Activated CD4-positive, alpha-beta T cell treated with anti-CD3 and anti-CD28 coated beads, Interleukin-2, Interleukin-6, amounts not matched to agents 100 ng/mL and 50 ng/mL, durations not matched to agents 16 hours and 8 hours (primary cell): Measurements from ENCODE around the gene LENG1.
A peak's percentile ranks its signal among the peaks of the same experiment; 100 is the strongest.
"Not testable (repeated sequence)": the region's sequence is repeated elsewhere in the genome, so short reads cannot be mapped to it uniquely, and the experiment has no call there.

ENCODE experiments used
- DNase-seq: peaks from one replicate; pipeline ENCODE4 v3.0.0-alpha.2; 2020

The LENG1 gene

DNA sequence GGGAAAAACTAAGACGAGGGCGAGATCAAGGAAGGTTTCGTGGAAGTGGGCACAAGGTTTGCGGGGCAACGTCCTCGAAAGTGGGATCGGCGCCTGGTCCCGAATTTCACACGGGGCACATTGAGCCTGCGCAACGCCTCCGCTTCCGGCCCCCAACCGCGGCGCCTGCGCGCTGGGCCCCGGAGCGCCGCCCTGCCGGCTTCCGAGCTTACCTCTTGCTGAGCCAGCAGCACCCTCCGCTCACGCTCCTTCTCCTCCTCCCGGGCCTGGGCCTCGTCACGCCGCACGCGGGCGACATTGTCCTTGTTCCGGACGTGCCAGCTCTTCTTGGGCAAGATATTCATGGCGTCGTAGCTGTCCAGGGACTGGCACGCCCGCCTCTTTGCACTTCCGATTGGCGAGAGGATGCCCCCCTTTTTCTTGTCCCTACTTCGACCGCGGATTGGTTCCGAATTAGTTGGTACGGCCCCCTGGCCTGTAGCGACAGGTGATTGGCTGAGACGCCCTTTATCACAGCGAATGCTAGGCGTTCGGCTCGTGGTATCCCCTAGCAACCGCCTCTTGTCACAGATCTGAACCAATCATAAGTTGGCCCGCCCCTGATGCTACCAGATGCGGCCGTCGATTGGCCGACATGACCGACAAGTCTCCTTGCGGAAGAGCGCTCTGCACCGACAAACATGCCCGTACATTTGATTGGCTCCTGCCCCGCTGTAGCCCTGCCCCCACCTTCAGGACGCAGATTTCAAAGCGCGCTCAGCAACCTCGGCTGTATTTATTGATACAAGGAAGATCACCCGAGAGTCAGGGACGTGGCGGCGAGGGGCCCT is at the start of gene LENG1:
TSS of gene LENG1 (minus strand) at position 370 of the 830 bp plus-strand sequence. CDS start at position 344, 26 bp downstream.
- DNase-seq = peak; percentile 100

DNA sequence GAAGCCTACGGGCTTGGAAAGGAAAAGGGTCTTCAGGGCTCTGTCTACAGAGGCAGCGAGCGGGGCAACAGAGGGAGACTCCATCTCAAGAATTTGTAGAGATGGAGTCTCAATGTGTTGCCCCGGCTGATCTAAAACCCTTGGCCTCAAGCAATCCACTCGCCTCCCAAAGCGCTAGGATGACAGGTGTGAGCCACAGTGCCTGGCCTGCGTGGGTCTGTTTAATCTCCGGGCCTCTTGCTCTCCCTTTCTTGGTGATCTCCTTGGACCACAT is 49.2 kb upstream of the LENG1 start:
- no peak for DNase-seq

GRCh38 chr19:54207983-54208783 is 48.7 kb upstream of the LENG1 start:
- DNase-seq = peak; percentile 69

- DNase-seq = no peak
Measured at GRCh38 chr19:54207676-54207982, 48.1 kb upstream of the LENG1 start.

- DNase-seq = not testable (repeated sequence)
Measured at GRCh38 chr19:54207193-54207592, 47.7 kb upstream of the LENG1 start.

DNA sequence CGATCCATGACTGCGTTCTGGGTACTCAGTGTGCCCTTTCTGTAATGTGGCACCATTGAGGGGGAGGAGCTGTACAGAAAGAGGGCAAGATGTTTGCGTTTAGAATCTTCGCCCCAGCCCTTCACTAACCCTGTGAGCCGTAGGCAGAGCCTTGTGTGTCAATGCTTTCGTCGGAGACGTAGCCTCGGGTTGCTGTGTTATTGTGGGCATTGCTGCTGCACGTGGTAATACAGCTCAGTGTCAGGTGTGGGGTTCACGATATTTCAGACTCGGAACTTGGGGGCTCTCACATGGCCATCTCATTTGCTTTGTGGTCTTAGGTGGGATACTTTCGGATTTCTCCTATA is 47.3 kb upstream of the LENG1 start:
- no peak for DNase-seq

DNA sequence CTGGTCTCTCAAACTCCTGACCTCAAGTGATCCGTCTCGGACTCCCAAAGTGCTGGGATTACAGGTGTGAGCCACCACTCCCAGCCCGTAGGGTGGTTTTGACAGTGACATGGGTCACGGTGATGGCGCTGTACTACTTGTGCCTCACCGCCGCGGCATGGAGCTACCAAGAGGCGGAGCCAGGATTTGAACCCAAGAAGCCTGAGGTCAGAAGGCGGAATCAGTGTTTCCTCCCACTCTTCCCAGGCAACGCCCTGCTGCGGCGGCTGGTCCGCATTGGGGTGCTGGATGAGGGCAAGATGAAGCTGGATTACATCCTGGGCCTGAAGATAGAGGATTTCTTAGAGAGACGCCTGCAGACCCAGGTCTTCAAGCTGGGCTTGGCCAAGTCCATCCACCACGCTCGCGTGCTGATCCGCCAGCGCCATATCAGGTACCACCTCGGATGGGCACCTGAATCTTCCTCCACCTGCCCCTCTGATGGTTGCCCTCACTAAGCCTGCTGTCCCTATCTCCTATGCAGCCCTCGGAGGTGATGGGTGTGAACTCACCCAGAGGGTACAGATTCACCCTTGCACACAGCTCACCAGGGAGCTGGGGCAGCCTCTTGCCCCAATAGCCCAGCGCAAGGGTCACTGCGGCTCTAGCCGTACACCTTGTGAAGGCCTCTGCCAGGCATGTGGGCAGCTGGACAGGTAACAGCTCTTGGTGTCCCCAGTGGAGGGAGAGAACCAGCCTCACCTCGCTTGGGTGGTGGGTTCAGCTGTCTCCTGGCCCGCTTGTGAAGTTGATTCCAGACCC is 46.7 kb upstream of the LENG1 start:
- no peak for DNase-seq

GRCh38 chr19:54204767-54205468 is 45.4 kb upstream of the LENG1 start:
- no peak for DNase-seq

DNA sequence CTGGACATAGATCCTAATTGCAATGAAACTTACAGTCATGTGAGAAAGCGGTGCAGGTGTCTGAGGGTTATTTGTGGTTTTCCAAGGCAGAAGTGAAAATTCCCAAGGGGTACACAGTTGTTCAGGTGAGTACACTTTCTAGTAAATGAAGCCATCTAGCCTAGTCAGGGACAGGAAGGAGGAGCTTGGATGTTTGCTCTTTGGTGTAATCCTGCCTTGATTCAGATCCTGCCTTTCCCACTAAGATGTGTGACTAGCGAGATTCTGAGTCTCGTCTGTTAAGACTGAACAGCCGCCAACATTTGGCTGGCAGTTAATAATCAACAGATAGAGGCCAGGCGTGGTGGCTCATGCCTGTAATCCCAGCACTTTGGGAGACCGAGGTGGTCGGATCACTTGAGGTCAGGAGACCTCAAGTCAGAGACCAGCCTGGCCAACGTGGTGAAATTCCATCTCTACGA is 43.7 kb upstream of the LENG1 start:
- no peak for DNase-seq

GRCh38 chr19:54201980-54202379 is 42.5 kb upstream of the LENG1 start:
- no peak for DNase-seq

GRCh38 chr19:54201172-54201701 is 41.7 kb upstream of the LENG1 start:
- no peak for DNase-seq

DNA sequence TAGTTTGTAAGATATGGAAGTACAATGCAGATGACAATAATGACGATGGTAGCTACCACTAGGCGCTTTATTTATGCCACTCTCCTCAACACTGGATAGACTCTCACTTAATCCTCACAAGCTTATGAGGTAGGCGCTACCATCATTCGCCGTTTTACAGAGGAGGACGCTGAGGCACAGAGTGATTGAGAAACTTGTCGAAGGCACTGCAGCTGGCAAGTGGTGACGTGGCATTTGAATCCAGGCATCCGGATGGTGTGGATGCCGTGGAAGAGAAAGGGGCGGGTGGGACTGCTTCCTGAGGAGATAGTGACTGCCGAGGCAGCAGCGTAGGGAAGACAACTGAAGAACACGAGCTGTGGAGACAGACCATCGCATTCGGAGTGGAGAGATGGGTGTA is 39.9 kb upstream of the LENG1 start:
- no peak for DNase-seq

GRCh38 chr19:54197121-54197520 is 37.6 kb upstream of the LENG1 start:
- no peak for DNase-seq

- DNase-seq = no peak
Measured at GRCh38 chr19:54196536-54196935, 37.0 kb upstream of the LENG1 start.

- DNase-seq = not testable (repeated sequence)
Measured at GRCh38 chr19:54194463-54194862, 34.9 kb upstream of the LENG1 start.

GRCh38 chr19:54193011-54193410 is 33.5 kb upstream of the LENG1 start:
- DNase-seq = no peak

DNA sequence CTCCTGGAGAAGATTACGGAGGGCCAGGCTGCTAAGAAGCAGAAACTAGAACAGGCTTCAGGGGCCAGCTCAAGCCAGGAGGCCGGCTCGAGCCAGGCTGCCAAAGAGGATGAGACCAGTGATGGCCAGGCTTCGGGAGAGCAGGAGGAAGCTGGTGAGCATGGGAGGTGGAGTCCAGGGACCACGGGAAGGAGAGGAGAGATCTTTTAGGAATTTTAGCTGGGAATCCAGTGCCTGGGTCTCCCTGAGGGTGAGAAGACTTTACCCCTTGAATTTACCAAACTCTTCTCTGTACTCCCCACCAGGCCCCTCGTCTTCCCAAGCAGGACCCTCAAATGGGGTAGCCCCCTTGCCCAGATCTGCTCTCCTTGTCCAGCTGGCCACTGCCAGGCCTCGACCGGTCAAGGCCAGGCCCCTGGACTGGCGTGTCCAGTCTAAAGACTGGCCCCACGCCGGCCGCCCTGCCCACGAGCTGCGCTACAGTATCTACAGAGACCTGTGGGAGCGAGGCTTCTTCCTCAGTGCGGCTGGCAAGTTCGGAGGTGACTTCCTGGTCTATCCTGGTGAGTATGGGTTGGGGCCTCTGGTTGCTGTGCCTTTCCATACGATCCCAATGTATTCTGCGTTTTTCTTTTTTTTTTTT is 32.4 kb upstream of the LENG1 start:
- no peak for DNase-seq

DNA sequence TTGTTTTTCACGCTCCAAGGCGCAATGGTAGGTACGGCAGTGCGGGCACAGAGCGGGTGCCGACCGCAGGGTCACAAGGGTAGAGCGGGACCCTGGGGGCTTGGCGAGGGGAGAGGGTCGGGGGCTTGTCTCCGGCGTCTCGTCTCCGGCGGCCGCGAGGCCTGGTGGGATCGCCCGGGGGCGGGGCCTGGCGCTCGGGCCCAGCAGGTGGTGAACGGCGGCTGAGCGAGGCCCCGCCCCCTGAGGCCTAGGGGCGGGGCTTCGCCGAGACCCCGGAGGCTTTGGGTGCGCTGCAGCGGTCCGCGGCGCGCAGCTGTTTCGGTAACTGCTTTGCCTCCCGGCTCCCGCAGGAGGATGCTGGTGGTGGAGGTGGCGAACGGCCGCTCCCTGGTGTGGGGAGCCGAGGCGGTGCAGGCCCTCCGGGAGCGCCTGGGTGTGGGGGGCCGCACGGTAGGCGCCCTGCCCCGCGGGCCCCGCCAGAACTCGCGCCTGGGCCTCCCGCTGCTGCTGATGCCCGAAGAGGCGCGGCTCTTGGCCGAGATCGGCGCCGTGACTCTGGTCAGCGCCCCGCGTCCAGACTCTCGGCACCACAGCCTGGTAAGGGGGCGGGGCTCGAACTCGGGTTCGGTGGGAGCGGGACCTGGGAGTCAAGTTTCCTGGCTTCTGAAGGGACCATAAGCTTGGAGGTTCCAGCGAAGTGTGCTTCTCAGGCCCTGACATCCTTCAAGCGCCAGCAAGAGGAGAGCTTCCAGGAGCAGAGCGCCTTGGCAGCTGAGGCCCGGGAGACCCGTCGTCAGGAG is 31.7 kb upstream of the LENG1 start, which contains the start of gene TSEN34:
TSS of gene TSEN34 (plus strand) at position 298 of the 800 bp plus-strand sequence. CDS start at position 355, 57 bp downstream.
- DNase-seq = peak; percentile 93

DNA sequence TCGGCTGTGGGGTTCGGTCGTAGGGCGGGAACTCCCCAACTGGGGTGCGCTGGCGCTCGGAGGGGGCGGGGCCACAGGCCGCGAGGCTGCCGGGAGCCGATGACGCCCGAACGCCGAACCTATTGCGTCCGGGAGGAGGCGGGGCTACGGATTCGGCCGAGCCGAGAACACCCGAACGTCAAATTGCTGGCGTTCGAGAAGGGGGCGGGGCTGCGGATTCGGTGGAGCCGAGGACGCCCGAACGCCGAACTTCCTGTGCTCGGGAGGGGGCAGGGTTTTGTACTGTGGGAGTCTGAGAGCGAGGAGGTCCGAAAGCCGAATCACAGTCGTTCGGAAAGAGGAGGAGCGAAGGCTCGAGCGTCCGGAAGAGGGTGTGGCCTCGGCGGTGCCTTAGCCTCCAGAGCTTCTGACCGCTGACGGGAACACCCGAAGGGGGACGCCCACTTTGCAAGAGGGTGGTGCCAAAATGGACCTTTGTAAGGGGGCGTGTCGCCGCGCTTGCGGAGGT is 31.0 kb upstream of the LENG1 start:
- DNase-seq = peak; percentile 100

GRCh38 chr19:54189735-54190502 is 30.4 kb upstream of the LENG1 start:
- peak; percentile 100 for DNase-seq
